ENCODE data around the gene ATP6V1F.
A peak's percentile ranks its signal among the peaks of the same experiment; 100 is the strongest.

ATP6V1F gene

GRCh38 chr7:128826916-128827247 lies 35.8 kb upstream of the ATP6V1F start:
- in situ Hi-C loops (cut with MboI; ENCODE audit: low pct_unique_long_range_greater_than_20kb, low sequenced_read_pairs, unreplicated experiment) = no loop called here
- TF ChIP-seq CTCF (IDR thresholded peaks at IDR 0.05; ENCODE audit: extremely low read depth, insufficient read depth, missing control alignments) = no peak
- DNase-seq (ENCODE audit: low spot score) = no peak

GRCh38 chr7:128827248-128827958 lies 35.3 kb upstream of the ATP6V1F start:
- in situ Hi-C loops (cut with MboI; ENCODE audit: low pct_unique_long_range_greater_than_20kb, low sequenced_read_pairs, unreplicated experiment) = no loop called here
- no peak for DNase-seq (ENCODE audit: low spot score)
- no peak for TF ChIP-seq CTCF (IDR thresholded peaks at IDR 0.05; ENCODE audit: extremely low read depth, insufficient read depth, missing control alignments)

- DNase-seq (ENCODE audit: low spot score) = no peak
- no peak for TF ChIP-seq CTCF (IDR thresholded peaks at IDR 0.05; ENCODE audit: extremely low read depth, insufficient read depth, missing control alignments)
- in situ Hi-C loops (cut with MboI; ENCODE audit: low pct_unique_long_range_greater_than_20kb, low sequenced_read_pairs, unreplicated experiment) = no loop called here
Measured at GRCh38 chr7:128827971-128828711, 34.5 kb upstream of the ATP6V1F start.

GRCh38 chr7:128829391-128830166 lies 33.1 kb upstream of the ATP6V1F start:
- in situ Hi-C loops (cut with MboI; ENCODE audit: low pct_unique_long_range_greater_than_20kb, low sequenced_read_pairs, unreplicated experiment) = no loop called here
- no peak for TF ChIP-seq CTCF (IDR thresholded peaks at IDR 0.05; ENCODE audit: extremely low read depth, insufficient read depth, missing control alignments)
- DNase-seq (ENCODE audit: low spot score) = no peak

DNA sequence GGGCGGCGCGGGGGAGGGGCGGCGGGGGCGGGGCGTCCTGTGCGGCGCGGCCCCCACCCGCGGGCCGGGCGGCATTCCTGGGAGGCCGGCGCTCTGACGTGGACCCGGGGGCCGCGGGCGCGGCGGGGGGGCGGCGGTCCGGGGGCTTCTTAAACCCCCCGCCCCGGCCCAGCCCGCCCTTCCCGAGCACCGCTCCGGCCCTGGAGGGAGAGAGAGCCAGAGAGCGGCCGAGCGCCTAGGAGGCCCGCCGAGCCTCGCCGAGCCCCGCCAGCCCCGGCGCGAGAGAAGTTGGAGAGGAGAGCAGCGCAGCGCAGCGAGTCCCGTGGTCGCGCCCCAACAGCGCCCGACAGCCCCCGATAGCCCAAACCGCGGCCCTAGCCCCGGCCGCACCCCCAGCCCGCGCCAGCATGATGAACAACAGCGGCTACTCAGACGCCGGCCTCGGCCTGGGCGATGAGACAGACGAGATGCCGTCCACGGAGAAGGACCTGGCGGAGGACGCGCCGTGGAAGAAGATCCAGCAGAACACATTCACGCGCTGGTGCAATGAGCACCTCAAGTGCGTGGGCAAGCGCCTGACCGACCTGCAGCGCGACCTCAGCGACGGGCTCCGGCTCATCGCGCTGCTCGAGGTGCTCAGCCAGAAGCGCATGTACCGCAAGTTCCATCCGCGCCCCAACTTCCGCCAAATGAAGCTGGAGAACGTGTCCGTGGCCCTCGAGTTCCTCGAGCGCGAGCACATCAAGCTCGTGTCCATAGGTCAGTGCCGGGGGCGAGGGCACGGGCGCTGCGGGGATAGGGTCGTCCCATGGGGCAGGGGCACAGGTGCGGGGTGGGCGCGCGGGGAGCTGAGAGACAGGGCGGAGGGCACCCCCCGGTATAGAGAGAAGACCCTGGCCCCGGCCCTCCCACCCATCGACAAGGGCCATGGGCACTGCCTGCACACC lies 32.2 kb upstream of the ATP6V1F start, which contains the start of gene FLNC:
TSS of gene FLNC (plus strand) at position 176 of the 947 bp plus-strand sequence. CDS start at position 408, 232 bp downstream.
- TF ChIP-seq CTCF (IDR thresholded peaks at IDR 0.05; ENCODE audit: extremely low read depth, insufficient read depth, missing control alignments) = no peak
- in situ Hi-C loops (cut with MboI; ENCODE audit: low pct_unique_long_range_greater_than_20kb, low sequenced_read_pairs, unreplicated experiment) = no loop called here
- DNase-seq (ENCODE audit: low spot score) = peak; percentile 49
